Osteoblast (primary cell): Measurements from ENCODE around the gene HSPD1. TPM values are rescaled to one million over a fixed set of nuclear protein-coding genes. Genes with fewer than 3 reads are reported as not detected.
A peak's percentile ranks its signal among the peaks of the same experiment; 100 is the strongest.

Experiments used
- DNase-seq: peaks from one replicate; pipeline ENCODE4 v3.0.0; 2011; ENCODE audit warnings: low spot score, mixed read lengths; ENCODE audit not compliant: insufficient read length; ENCODE audit errors: missing footprints
- H2AFZ ChIP-seq: 2 replicates; pipeline ENCODE4 v1.6.0; 2011; ENCODE audit warnings: mild to moderate bottlenecking, low read length
- H3K27ac ChIP-seq: 2 replicates; pipeline ENCODE4 v1.5.1; 2011; ENCODE audit warnings: mild to moderate bottlenecking, low read depth, low read length, moderate library complexity
- H3K27me3 ChIP-seq: 2 replicates; pipeline ENCODE4 v1.6.0; 2012; ENCODE audit warnings: mild to moderate bottlenecking, control low read depth, inconsistent platforms, low read length, moderate library complexity; ENCODE audit not compliant: insufficient read depth
- H3K36me3 ChIP-seq: 2 replicates; pipeline ENCODE4 v1.5.1; 2011; ENCODE audit warnings: mild to moderate bottlenecking, low read length, control low read depth, moderate library complexity; ENCODE audit not compliant: insufficient read depth
- H3K4me1 ChIP-seq: 2 replicates; pipeline ENCODE4 v1.5.1; 2011; ENCODE audit warnings: mild to moderate bottlenecking, low read length, control low read depth, moderate library complexity; ENCODE audit not compliant: insufficient read depth
- H3K4me2 ChIP-seq: 2 replicates; pipeline ENCODE4 v1.6.0; 2011; ENCODE audit warnings: mild to moderate bottlenecking, low read length; ENCODE audit not compliant: insufficient read depth
- H3K4me3 ChIP-seq: fragments of 200-600 bp; sonication (generic); 3 replicates; pipeline ENCODE4 v1.5.1; 2012; ENCODE audit warnings: mild to moderate bottlenecking, low read length, inconsistent platforms; ENCODE audit not compliant: insufficient read depth
- H3K79me2 ChIP-seq: 2 replicates; pipeline ENCODE4 v1.6.0; 2012; ENCODE audit warnings: mild to moderate bottlenecking, low read length, control low read depth, inconsistent platforms; ENCODE audit not compliant: insufficient read depth
- H3K9me3 ChIP-seq: 2 replicates; pipeline ENCODE4 v1.5.1; 2011; ENCODE audit warnings: low read depth, low read length, control low read depth
- H4K20me1 ChIP-seq: 2 replicates; pipeline ENCODE4 v1.6.0; 2012; ENCODE audit warnings: mild to moderate bottlenecking, low read length, control low read depth; ENCODE audit not compliant: insufficient read depth
- total RNA-seq: library from RNA; depleted of rRNA; stranded (reverse); fragments of >200 nt; gene quantifications from 2 replicates; pipeline ENCODE4 v1.2.3, GENCODE V29; 2012
- TF ChIP-seq, protein P1 (sequence below): IDR thresholded peaks from 2 replicates; pipeline ENCODE4 v1.5.1; 2011; ENCODE audit warnings: mild to moderate bottlenecking, low read depth, low read length, moderate library complexity; ENCODE audit errors: extremely low read depth

Gene HSPD1
- total RNA-seq, 1 donor, result 117 TPM

DNA sequence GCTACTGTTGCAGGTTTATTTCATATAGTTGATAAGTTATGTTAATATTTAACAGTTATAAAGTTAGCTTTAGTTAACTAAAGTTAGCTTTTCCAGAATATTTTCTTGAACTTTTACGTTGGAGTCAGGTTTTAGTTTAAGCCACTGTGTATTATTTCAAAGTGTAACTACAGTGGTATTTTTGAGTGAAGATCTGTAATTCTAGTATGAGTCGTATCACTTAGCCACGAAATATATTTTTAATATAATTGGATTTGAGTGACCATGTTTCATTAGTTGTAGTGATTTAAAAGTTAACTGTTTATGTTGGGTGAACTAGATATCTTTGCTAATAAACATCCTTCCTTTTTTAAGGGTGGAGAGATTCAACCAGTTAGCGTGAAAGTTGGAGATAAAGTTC lies 3.0 kb upstream of the HSPD1 start:
- Histone ChIP-seq H4K20me1 (peaks cover 15% of the 10 kb centered on the region), H3K27ac (no peak overlapping the region), H3K36me3 (peaks cover 28% of the 10 kb centered on the region), H2AFZ (no peak overlapping the region), H3K4me2 (peak overlapping the region; percentile 86), H3K9me3 (no peaks in the 10 kb centered on the region), H3K4me1 (peaks cover 22% of the 10 kb centered on the region), H3K27me3 (no peaks in the 10 kb centered on the region), H3K79me2 (peaks cover 58% of the 10 kb centered on the region), H3K4me3 (no peak overlapping the region)
- no peak for DNase-seq
- TF ChIP-seq, protein P1, sequence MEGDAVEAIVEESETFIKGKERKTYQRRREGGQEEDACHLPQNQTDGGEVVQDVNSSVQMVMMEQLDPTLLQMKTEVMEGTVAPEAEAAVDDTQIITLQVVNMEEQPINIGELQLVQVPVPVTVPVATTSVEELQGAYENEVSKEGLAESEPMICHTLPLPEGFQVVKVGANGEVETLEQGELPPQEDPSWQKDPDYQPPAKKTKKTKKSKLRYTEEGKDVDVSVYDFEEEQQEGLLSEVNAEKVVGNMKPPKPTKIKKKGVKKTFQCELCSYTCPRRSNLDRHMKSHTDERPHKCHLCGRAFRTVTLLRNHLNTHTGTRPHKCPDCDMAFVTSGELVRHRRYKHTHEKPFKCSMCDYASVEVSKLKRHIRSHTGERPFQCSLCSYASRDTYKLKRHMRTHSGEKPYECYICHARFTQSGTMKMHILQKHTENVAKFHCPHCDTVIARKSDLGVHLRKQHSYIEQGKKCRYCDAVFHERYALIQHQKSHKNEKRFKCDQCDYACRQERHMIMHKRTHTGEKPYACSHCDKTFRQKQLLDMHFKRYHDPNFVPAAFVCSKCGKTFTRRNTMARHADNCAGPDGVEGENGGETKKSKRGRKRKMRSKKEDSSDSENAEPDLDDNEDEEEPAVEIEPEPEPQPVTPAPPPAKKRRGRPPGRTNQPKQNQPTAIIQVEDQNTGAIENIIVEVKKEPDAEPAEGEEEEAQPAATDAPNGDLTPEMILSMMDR, result no peak

DNA sequence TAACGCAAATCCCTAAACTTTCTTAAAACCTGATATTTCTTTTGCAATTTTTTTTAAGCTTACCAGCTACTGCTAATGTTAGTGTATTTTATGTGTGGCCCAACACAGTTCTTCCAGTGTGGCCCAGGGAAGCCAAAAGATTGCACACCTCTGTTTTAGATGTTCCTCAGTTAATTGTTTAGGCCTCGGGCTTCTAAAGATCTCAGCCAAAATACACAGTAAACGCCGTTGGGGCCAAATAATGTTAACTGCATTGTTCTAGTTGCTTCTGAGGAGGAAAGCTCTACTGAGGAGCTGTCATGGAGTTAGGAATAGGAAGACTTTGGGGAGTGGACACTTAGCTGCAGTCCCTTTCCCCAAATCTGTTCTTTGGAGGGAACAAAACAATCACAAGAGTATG lies 2.6 kb upstream of the HSPD1 start:
- Histone ChIP-seq H3K9me3 (no peaks in the 10 kb centered on the region), H3K4me1 (peaks cover 23% of the 10 kb centered on the region), H4K20me1 (peaks cover 18% of the 10 kb centered on the region), H3K36me3 (peaks cover 33% of the 10 kb centered on the region), H3K4me2 (peak overlapping the region; percentile 86), H3K4me3 (no peak overlapping the region), H3K79me2 (peaks cover 63% of the 10 kb centered on the region), H3K27me3 (no peaks in the 10 kb centered on the region), H3K27ac (no peak overlapping the region), H2AFZ (no peak overlapping the region)
- DNase-seq, result peak; percentile 65
- TF ChIP-seq, protein P1, result no peak

DNA sequence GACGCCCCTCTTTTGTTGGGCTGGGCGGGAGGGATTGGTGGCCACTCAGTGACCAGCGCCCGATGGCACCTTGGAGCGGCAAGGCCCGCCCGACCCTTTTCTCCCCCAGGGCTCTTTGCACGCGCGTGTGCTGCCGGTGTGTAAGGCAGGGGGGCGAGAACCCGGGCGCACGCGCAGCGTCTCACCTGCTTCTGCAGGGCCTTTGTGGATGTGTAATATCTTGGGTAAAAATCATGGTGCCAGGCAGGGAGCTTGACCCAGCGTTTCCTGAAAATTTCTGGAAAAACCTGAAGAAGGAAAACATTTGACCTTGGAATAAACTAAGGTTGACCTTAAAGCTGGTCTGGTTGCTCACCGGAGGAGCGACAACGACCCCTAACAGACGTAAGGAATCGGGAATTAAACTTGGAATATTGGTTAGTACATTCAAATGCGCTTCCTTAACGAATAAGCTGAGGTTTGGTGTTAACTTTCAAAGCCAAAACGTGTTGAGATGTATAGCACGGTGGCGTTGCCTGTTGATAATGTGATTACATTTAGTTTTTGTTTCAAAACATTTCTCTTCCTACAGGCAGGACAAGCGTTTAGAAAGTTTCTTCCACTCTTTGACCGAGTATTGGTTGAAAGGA lies 977 bp upstream of the HSPD1 start:
- Histone ChIP-seq H3K36me3 (peaks cover 49% of the 10 kb centered on the region), H3K27me3 (no peaks in the 10 kb centered on the region), H3K4me3 (peak overlapping the region; percentile 74), H4K20me1 (peaks cover 21% of the 10 kb centered on the region), H3K4me1 (peaks cover 23% of the 10 kb centered on the region), H3K79me2 (peaks cover 78% of the 10 kb centered on the region), H3K9me3 (no peaks in the 10 kb centered on the region), H3K27ac (peak overlapping the region; percentile 67), H2AFZ (peak overlapping the region; percentile 9), H3K4me2 (peak overlapping the region; percentile 86)
- TF ChIP-seq, protein P1, result no peak
- DNase-seq, result peak; percentile 58

DNA sequence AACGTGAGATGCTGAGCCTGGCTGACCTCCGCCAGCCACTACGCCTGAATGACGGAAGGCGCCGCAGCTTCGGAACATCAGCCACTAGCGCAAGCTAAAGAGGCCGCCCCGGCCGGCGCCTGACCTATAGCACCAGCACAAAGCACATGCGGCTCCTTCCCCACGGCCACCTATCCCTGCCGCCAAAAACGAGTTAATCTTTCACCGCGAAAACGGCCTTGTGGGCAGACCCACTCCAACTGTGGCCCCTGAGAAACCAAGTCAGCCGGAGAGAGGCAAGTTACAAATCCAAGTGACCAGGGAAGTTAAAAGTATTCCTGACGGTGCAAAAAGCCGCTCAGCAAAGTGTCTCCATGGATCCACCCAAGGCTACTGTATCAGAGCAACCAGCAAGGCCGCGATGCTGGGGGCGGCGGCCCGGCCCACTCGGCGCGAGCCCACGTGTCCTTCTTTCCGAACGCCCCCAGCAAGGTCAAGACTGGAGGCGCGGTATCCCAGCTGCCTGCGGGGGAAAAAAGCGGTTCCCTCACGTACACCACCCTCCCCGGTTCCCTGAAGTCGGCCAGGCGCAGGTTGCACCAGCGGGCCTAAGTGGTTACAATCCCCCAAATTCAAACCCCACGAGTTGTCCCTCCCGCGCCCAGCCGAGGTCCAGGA lies 575 bp downstream of the HSPD1 start:
- TF ChIP-seq, protein P1, result no peak
- Histone ChIP-seq H3K9me3 (no peaks in the 10 kb centered on the region), H3K79me2 (peaks cover 80% of the 10 kb centered on the region), H3K4me1 (peaks cover 23% of the 10 kb centered on the region), H2AFZ (peak overlapping the region; percentile 60), H3K27ac (peak overlapping the region; percentile 67), H3K27me3 (no peaks in the 10 kb centered on the region), H3K4me2 (peak overlapping the region; percentile 86), H3K36me3 (peaks cover 56% of the 10 kb centered on the region), H3K4me3 (peak overlapping the region; percentile 74), H4K20me1 (peaks cover 21% of the 10 kb centered on the region)
- DNase-seq, result peak; percentile 89
